HG02943 (cell line): ENCODE data around the gene OPTN.
"Not testable (repeated sequence)": the region's sequence is repeated elsewhere in the genome, so short reads cannot be mapped to it uniquely, and the experiment has no call there.

Experiments used
- ATAC-seq: cut with Tn5 transposase; IDR thresholded peaks from one replicate; pipeline ENCODE4 v1.9.1; 2021; ENCODE audit warnings: mild to moderate bottlenecking, low read depth, moderate library complexity; ENCODE audit not compliant: unreplicated experiment

The OPTN gene

GRCh38 chr10:13099666-13100348 is at the start of gene OPTN:
Gene OPTN (plus strand): TSS chr10:13100163. CDS start chr10:13109123, 8,960 bp downstream.
- ATAC-seq: peak; percentile 58

- ATAC-seq: no peak
These were observed 48.8 kb upstream of the OPTN start for GRCh38 chr10:13051126-13051694.

GRCh38 chr10:13053208-13053607 is 46.8 kb upstream of the OPTN start:
- not testable (repeated sequence) for ATAC-seq

- ATAC-seq: no peak
These were observed 46.0 kb upstream of the OPTN start for GRCh38 chr10:13053794-13054462.

- no peak for ATAC-seq
These were observed 45.1 kb upstream of the OPTN start for GRCh38 chr10:13054844-13055243.

GRCh38 chr10:13056456-13057077 is 43.4 kb upstream of the OPTN start:
- ATAC-seq: no peak

- no peak for ATAC-seq
These were observed 37.2 kb upstream of the OPTN start for GRCh38 chr10:13062803-13063202.

- ATAC-seq: no peak
These were observed 33.4 kb upstream of the OPTN start for GRCh38 chr10:13066527-13066926.

GRCh38 chr10:13067431-13067830 is 32.5 kb upstream of the OPTN start:
- ATAC-seq: no peak

- no peak for ATAC-seq
These were observed 31.9 kb upstream of the OPTN start for GRCh38 chr10:13068071-13068470.

- no peak for ATAC-seq
These were observed 31.5 kb upstream of the OPTN start for GRCh38 chr10:13068484-13068883.

GRCh38 chr10:13072339-13072738 is 27.6 kb upstream of the OPTN start:
- no peak for ATAC-seq

- ATAC-seq: no peak
These were observed 25.2 kb upstream of the OPTN start for GRCh38 chr10:13074563-13075451.

- ATAC-seq: no peak
These were observed 20.8 kb upstream of the OPTN start for GRCh38 chr10:13078912-13079775.

- no peak for ATAC-seq
These were observed 20.2 kb upstream of the OPTN start for GRCh38 chr10:13079776-13080050.

- ATAC-seq: no peak
These were observed 19.3 kb upstream of the OPTN start for GRCh38 chr10:13080643-13081042.

- ATAC-seq: not testable (repeated sequence)
These were observed 16.3 kb upstream of the OPTN start for GRCh38 chr10:13083700-13084099.

GRCh38 chr10:13086056-13086455 is 13.9 kb upstream of the OPTN start:
- ATAC-seq: no peak

GRCh38 chr10:13087601-13087985 is 12.4 kb upstream of the OPTN start:
- ATAC-seq: no peak
